ENCODE results near the gene TAGLN2. TPM values are rescaled to one million over a fixed set of nuclear protein-coding genes. Genes with fewer than 3 reads are reported as not detected.
A peak's percentile ranks its signal among the peaks of the same experiment; 100 is the strongest.

Gene TAGLN2
- total and polyA plus RNA-seq, 9 of the 15 experiments (the other 6 are each of a cell fraction or from before 2014, with no cell fraction given), result 192 to 683 (median 455) TPM

DNA sequence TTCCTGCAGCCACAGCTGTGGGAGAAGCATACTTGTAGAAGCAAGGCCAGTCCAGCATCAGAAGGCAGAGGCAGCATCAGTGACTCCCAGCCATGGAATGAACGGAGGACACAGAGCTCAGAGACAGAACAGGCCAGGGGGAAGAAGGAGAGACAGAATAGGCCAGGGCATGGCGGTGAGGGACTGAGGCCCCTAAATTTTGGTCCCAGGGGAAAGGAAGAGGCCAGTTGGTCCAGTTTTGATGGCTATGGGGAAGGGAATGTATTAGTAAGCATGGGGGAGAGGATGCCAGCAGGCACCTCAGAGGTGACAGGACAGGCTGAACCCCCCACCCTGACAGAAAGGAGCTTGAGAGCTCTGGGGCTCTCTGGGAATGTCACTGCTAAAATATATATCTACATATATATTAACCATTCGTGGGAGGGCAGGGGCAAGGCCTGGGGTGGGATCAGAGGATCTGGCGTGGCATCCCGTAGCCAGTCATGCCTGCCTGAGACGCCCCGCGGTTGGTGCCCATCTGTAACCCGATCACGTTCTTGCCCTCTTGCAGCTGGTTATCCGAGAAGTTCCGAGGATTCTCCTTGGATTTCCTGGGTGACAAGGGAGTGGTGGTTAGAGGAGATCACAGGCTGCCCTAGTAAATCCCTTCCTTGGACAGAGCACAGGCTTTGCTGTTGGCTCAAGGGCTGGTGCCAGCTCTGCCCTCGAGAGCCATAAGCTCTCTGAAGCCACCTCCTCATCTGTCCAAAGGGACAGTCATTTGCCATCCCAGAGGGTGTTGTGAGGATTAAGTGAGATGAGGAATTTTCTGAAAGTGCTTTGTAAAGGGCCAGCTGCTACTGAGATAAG is 6.7 kb downstream of the TAGLN2 start:
- no peak overlapping the region for H3K27ac ChIP-seq (ENCODE audit: extremely low read depth, low read depth, low read length)
- no peaks in the 10 kb centered on the region for H3K9me3 ChIP-seq (replicated peaks; ENCODE audit: control insufficient read depth, insufficient read depth, low read depth, low read length)
- no peak overlapping the region for H3K9ac ChIP-seq (ENCODE audit: insufficient read depth in 1 of 2, low read depth in 2 of 2, low read length in 2 of 2)
- peaks cover 42% of the 10 kb centered on the region for H3K79me2 ChIP-seq (ENCODE audit: control insufficient read depth, insufficient read depth, low read length)
- peaks cover 24 to 29% of the 10 kb centered on the region in 2 experiments for H3K4me1 ChIP-seq (replicated peaks in 1 of 2; ENCODE audit: control insufficient read depth in 2 of 2, insufficient read depth in 2 of 2, low read length in 2 of 2)
- H2AFZ ChIP-seq (ENCODE audit: low read depth, low read length), result no peak overlapping the region
- H3K4me3 ChIP-seq, result no peak overlapping the region
- H3K36me3 ChIP-seq (ENCODE audit: control insufficient read depth, insufficient read depth, low read length), result peaks cover 72% of the 10 kb centered on the region
- 90% methylated on average over 13 of the region's 13 CpGs for WGBS (ENCODE audit: insufficient coverage, low coverage, missing lambda C conversion rate)
- ATAC-seq, result no peak
- CTCF ChIA-PET (ENCODE audit: low intra/inter-chr PET ratio), result no interaction called here
- POLR2A ChIA-PET, result interaction anchor here (1.0 to 1.3 kb wide), 4 partner anchors 18 to 89 kb away, joined by 3 to 4 read pairs (median 3); no protein-coding TSS in a partner anchor
- no peak overlapping the region for H3K4me2 ChIP-seq (ENCODE audit: insufficient read depth, low read length)
- TF ChIP-seq POLR2AphosphoS5 (IDR thresholded peaks at IDR 0.05; ENCODE audit: control insufficient read depth, insufficient read depth, low read depth, low read length) (0 out of 2 replicates have a peak, but pooled peaks have one; percentile 11), EGR1 (conservative IDR thresholded peaks at IDR 0.05) (no peak), NELFE (IDR thresholded peaks at IDR 0.05; ENCODE audit: insufficient read depth, insufficient read length) (no peak), RBFOX2 (IDR thresholded peaks at IDR 0.05; ENCODE audit: low read depth, low read length) (0 out of 2 replicates have a peak, but pooled peaks have one; percentile 13)
- no peak for DNase-seq (ENCODE audit: extremely low read depth in 1 of 4, low spot score in 3 of 4)
- H3K9me1 ChIP-seq (ENCODE audit: control insufficient read depth, insufficient read depth, low read length), result peaks cover 12% of the 10 kb centered on the region
- no peaks in the 10 kb centered on the region for H3K27me3 ChIP-seq (ENCODE audit: control insufficient read depth in 2 of 2, insufficient read depth in 2 of 2, low read length in 2 of 2)
- in situ Hi-C loops (cut with MboI) (no loop called here), intact Hi-C loops (cut with micrococcal nuclease) (no loop called here)
- peaks cover 36% of the 10 kb centered on the region for H4K20me1 ChIP-seq (replicated peaks; ENCODE audit: control insufficient read depth, insufficient read depth, low read length)
- BruUV-seq (replicated peaks), result TSS peak; percentile 4
- FAIRE-seq, result no peak
